GM18499 (cell line): ENCODE results near the gene ROR2.
"Not testable (repeated sequence)": the region's sequence is repeated elsewhere in the genome, so short reads cannot be mapped to it uniquely, and the experiment has no call there.

ENCODE experiments used
- ATAC-seq: cut with Tn5 transposase; IDR thresholded peaks from one replicate; pipeline ENCODE4 v1.9.1; 2021; ENCODE audit warnings: moderate number of reproducible peaks; ENCODE audit not compliant: insufficient read depth, unreplicated experiment

Gene ROR2

GRCh38 chr9:91929331-91929730 is 20.7 kb downstream of the ROR2 start:
- ATAC-seq: no peak

GRCh38 chr9:91927922-91928510 is 22.0 kb downstream of the ROR2 start:
- ATAC-seq: no peak

- no peak for ATAC-seq
These were observed 25.9 kb downstream of the ROR2 start for GRCh38 chr9:91924090-91924489.

GRCh38 chr9:91923145-91923544 is 26.9 kb downstream of the ROR2 start:
- ATAC-seq: no peak

GRCh38 chr9:91921371-91921770 is 28.7 kb downstream of the ROR2 start:
- ATAC-seq: no peak

GRCh38 chr9:91920630-91921350 is 29.2 kb downstream of the ROR2 start:
- ATAC-seq: no peak

GRCh38 chr9:91919621-91920020 is 30.4 kb downstream of the ROR2 start:
- no peak for ATAC-seq

- ATAC-seq: no peak
These were observed 32.6 kb downstream of the ROR2 start for GRCh38 chr9:91917436-91917835.

GRCh38 chr9:91915524-91916263 is 34.3 kb downstream of the ROR2 start:
- no peak for ATAC-seq

- ATAC-seq: no peak
These were observed 35.1 kb downstream of the ROR2 start for GRCh38 chr9:91914937-91915336.

GRCh38 chr9:91914404-91914803 is 35.6 kb downstream of the ROR2 start:
- ATAC-seq: no peak

- no peak for ATAC-seq
These were observed 36.0 kb downstream of the ROR2 start for GRCh38 chr9:91913986-91914385.

GRCh38 chr9:91913096-91913495 is 36.9 kb downstream of the ROR2 start:
- ATAC-seq: no peak

GRCh38 chr9:91911657-91912056 is 38.4 kb downstream of the ROR2 start:
- no peak for ATAC-seq

GRCh38 chr9:91909256-91909655 is 40.8 kb downstream of the ROR2 start:
- ATAC-seq: not testable (repeated sequence)

- ATAC-seq: no peak
These were observed 41.3 kb downstream of the ROR2 start for GRCh38 chr9:91908746-91909145.

GRCh38 chr9:91908293-91908623 is 41.8 kb downstream of the ROR2 start:
- no peak for ATAC-seq

GRCh38 chr9:91907484-91908292 is 42.3 kb downstream of the ROR2 start:
- ATAC-seq: no peak

- ATAC-seq: no peak
These were observed 44.0 kb downstream of the ROR2 start for GRCh38 chr9:91905991-91906469.

- no peak for ATAC-seq
These were observed 44.8 kb downstream of the ROR2 start for GRCh38 chr9:91905237-91905650.
